HG02798 (cell line): ENCODE results near the gene PAGE1.
"Not testable (repeated sequence)": the region's sequence is repeated elsewhere in the genome, so short reads cannot be mapped to it uniquely, and the experiment has no call there.

Experiments
- ATAC-seq: cut with Tn5 transposase; IDR thresholded peaks from one replicate; pipeline ENCODE4 v1.9.1; 2021; ENCODE audit warnings: mild to moderate bottlenecking; ENCODE audit not compliant: unreplicated experiment, poor library complexity

Gene PAGE1

GRCh38 chrX:49695276-49696180 lies at the start of gene PAGE1:
PAGE1 (minus strand) TSS chrX:49695984; CDS start chrX:49694770, 1,214 bp downstream.
- no peak for ATAC-seq

GRCh38 chrX:49741501-49741900 lies 45.7 kb upstream of the PAGE1 start:
- not testable (repeated sequence) for ATAC-seq

- no peak for ATAC-seq
These were observed 32.1 kb upstream of the PAGE1 start for GRCh38 chrX:49727847-49728246.

GRCh38 chrX:49726966-49727365 lies 31.2 kb upstream of the PAGE1 start:
- no peak for ATAC-seq

GRCh38 chrX:49725923-49726904 lies 30.4 kb upstream of the PAGE1 start:
- no peak for ATAC-seq

- no peak for ATAC-seq
These were observed 29.6 kb upstream of the PAGE1 start for GRCh38 chrX:49725401-49725800.

- not testable (repeated sequence) for ATAC-seq
These were observed 24.3 kb upstream of the PAGE1 start for GRCh38 chrX:49720106-49720505.

- ATAC-seq = no peak
These were observed 16.8 kb upstream of the PAGE1 start for GRCh38 chrX:49712577-49712976.

GRCh38 chrX:49710744-49711319 lies 15.0 kb upstream of the PAGE1 start:
- no peak for ATAC-seq

- no peak for ATAC-seq
These were observed 9.1 kb upstream of the PAGE1 start for GRCh38 chrX:49704691-49705404.

GRCh38 chrX:49701933-49702332 lies 6.1 kb upstream of the PAGE1 start:
- ATAC-seq = no peak

- no peak for ATAC-seq
These were observed 5.5 kb upstream of the PAGE1 start for GRCh38 chrX:49701323-49701722.

- ATAC-seq = no peak
These were observed 20.6 kb downstream of the PAGE1 start for GRCh38 chrX:49675075-49675719.

GRCh38 chrX:49673394-49673793 lies 22.4 kb downstream of the PAGE1 start:
- no peak for ATAC-seq

- ATAC-seq = no peak
These were observed 31.0 kb downstream of the PAGE1 start for GRCh38 chrX:49664824-49665223.

GRCh38 chrX:49661881-49662280 lies 33.9 kb downstream of the PAGE1 start:
- ATAC-seq = no peak

GRCh38 chrX:49659771-49660170 lies 36.0 kb downstream of the PAGE1 start:
- no peak for ATAC-seq

- ATAC-seq = no peak
These were observed 39.3 kb downstream of the PAGE1 start for GRCh38 chrX:49656533-49656932.

- no peak for ATAC-seq
These were observed 50.7 kb downstream of the PAGE1 start for GRCh38 chrX:49644991-49645637.
